AG09309 (cell line): ENCODE results near the gene SCGN.

Experiments
- DNase-seq: peaks from one replicate; pipeline ENCODE4 v3.0.0-alpha.2; 2010; ENCODE audit warnings: low read depth
- H3K4me3 ChIP-seq: 2 replicates; pipeline ENCODE4 v1.5.1; 2011; ENCODE audit warnings: mild to moderate bottlenecking, low read depth, low read length, moderate library complexity; ENCODE audit not compliant: control insufficient read depth
- CTCF ChIP-seq: IDR thresholded peaks from 2 replicates; pipeline ENCODE4 v1.5.1; 2011; ENCODE audit warnings: mild to moderate bottlenecking, low read depth, low read length, inconsistent platforms; ENCODE audit not compliant: insufficient read depth, control insufficient read depth; ENCODE audit errors: missing control alignments

The SCGN gene

GRCh38 chr6:25665455-25665854 lies 13.4 kb downstream of the SCGN start:
- TF ChIP-seq CTCF, result no peak
- DNase-seq, result no peak
- H3K4me3 ChIP-seq, result no peak overlapping the region

- no peak overlapping the region for H3K4me3 ChIP-seq
- TF ChIP-seq CTCF, result no peak
- no peak for DNase-seq
These were observed 17.4 kb downstream of the SCGN start for GRCh38 chr6:25669413-25669812.

- no peak overlapping the region for H3K4me3 ChIP-seq
- DNase-seq, result no peak
These were observed 18.2 kb downstream of the SCGN start for GRCh38 chr6:25670208-25670607.

GRCh38 chr6:25670793-25671513 lies 18.9 kb downstream of the SCGN start:
- DNase-seq, result no peak
- TF ChIP-seq CTCF, result no peak

More at GRCh38 chr6:25670208-25670607, 18.2 kb downstream of the SCGN start:
- TF ChIP-seq CTCF, result no peak

GRCh38 chr6:25671652-25672051 lies 19.6 kb downstream of the SCGN start:
- H3K4me3 ChIP-seq, result no peak overlapping the region
- no peak for TF ChIP-seq CTCF
- DNase-seq, result no peak

More at GRCh38 chr6:25670793-25671513, 18.9 kb downstream of the SCGN start:
- H3K4me3 ChIP-seq, result no peak overlapping the region

GRCh38 chr6:25675167-25675566 lies 23.2 kb downstream of the SCGN start:
- TF ChIP-seq CTCF, result no peak
- DNase-seq, result no peak
- no peak overlapping the region for H3K4me3 ChIP-seq
